ENCODE measurements around the gene CTSD.

CTSD gene

DNA sequence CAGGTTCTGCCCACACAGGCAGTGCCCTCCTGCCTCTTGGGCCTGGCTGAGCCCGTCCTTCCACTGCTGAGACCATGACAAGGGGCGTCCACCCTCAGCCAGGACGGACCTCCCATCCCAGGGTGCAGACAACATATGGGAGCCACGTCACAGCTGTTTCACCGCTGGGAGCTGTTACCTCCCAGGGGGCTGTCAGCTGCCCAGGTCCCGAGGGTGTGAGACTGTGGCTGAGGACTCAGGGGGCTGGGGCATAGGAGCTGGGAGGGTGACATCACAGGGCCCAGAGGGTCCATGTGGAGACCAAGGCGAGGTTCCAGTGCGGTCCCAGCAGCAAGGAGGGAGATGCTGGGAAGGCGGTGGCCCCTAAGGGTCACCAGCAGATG is 17.9 kb upstream of the CTSD start:
- no peak overlapping the region for H3K18ac ChIP-seq (ENCODE audit: low read length)
- H4K12ac ChIP-seq (ENCODE audit: low read depth, low read length) = no peak overlapping the region
- H3K23ac ChIP-seq (ENCODE audit: low read length) = no peak overlapping the region
- no peak overlapping the region for H3K4me2 ChIP-seq (ENCODE audit: low read length)
- H2BK120ac ChIP-seq (ENCODE audit: insufficient read depth, low read length, poor library complexity) = no peak overlapping the region
- no peak overlapping the region for H3K27ac ChIP-seq (ENCODE audit: low read depth, low read length)
- no peaks in the 10 kb centered on the region for H3K79me2 ChIP-seq (ENCODE audit: control insufficient read depth, insufficient read depth, low read length, poor library complexity)
- no peak overlapping the region for H2BK5ac ChIP-seq (ENCODE audit: low read depth, low read length, poor library complexity)
- H3K4me3 ChIP-seq (ENCODE audit: low read depth, low read length) = no peak overlapping the region
- H4K91ac ChIP-seq (ENCODE audit: low read depth, low read length) = no peak overlapping the region
- no peaks in the 10 kb centered on the region for H3K79me1 ChIP-seq (ENCODE audit: low read length)
- H3K4me1 ChIP-seq (ENCODE audit: control insufficient read depth in 1 of 2, insufficient read depth in 2 of 2, low read length in 2 of 2) = no peaks in the 10 kb centered on the region
- WGBS (ENCODE audit: extremely low coverage, insufficient coverage, insufficient read length) = no CpG with 5 or more reads among the region's 9 CpGs
- no peak overlapping the region for H2AK5ac ChIP-seq (ENCODE audit: low read length)
- no peak overlapping the region for H3K9ac ChIP-seq (ENCODE audit: low read length)
- peaks cover 8% of the 10 kb centered on the region for H3K9me3 ChIP-seq (ENCODE audit: insufficient read depth, low read depth, low read length)
- H3K36me3 ChIP-seq (ENCODE audit: control insufficient read depth in 1 of 2, insufficient read depth in 2 of 2, low read length in 2 of 2) = no peaks in the 10 kb centered on the region
- no peak overlapping the region for H4K8ac ChIP-seq (ENCODE audit: low read depth, low read length)
- no peak for DNase-seq
- H3K14ac ChIP-seq (ENCODE audit: low read length) = no peak overlapping the region
- no peaks in the 10 kb centered on the region for H3K27me3 ChIP-seq (ENCODE audit: insufficient read depth, low read length)
- no peak overlapping the region for H2AFZ ChIP-seq (ENCODE audit: insufficient read depth, low read length, poor library complexity)
- no peak overlapping the region for H3K4ac ChIP-seq (ENCODE audit: low read depth, low read length)
- H2BK12ac ChIP-seq (ENCODE audit: low read length) = no peak overlapping the region

DNA sequence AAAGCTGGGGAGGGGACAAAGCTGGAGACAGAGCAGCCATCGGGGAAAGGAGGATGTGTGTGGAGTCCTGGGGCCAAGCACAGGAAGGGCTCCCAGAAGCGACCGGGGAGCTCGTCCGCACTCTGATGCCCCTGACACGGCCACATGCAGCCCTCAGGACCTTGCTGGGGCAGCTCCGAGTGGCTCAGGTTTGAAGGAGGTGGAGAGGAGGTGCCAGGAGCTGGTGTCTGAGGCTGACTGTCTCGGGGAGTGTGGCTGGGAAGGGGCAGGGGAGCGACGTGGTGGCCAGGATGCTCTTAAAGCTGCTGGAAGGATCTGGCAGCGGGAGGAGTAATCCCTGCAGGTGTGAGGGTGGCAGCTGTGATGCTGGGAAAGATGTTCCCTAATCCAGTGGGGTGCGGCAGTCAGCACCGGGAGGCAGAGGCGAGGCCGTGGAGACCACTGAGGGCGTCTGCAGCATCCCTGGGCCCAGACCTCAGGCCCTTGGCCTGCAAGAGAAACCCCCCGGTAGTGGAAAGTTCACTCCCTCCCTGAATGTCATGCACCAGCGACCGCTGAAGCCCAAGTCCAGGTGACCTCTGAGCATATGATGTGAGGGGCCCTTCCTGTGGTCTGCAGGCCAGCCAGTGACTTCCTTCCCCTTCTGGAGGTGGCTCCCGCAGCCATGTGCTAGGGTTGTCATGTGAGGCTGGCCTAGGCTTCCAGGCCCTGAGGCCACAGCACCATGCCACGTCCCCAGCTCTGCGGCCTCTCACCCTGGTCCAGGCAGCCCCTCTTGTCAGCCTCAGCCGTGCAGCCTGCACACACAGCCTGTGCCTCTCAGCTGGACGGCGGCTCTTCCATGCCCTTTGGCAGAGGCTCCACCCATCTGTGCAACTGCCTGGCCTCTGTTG is 17.2 kb upstream of the CTSD start:
- H2AK5ac ChIP-seq (ENCODE audit: low read length) = no peak overlapping the region
- no peak overlapping the region for H2BK12ac ChIP-seq (ENCODE audit: low read length)
- no peak overlapping the region for H3K27ac ChIP-seq (ENCODE audit: low read depth, low read length)
- no peaks in the 10 kb centered on the region for H3K4me1 ChIP-seq (ENCODE audit: control insufficient read depth in 1 of 2, insufficient read depth in 2 of 2, low read length in 2 of 2)
- H3K14ac ChIP-seq (ENCODE audit: low read length) = no peak overlapping the region
- H4K12ac ChIP-seq (ENCODE audit: low read depth, low read length) = no peak overlapping the region
- H3K9ac ChIP-seq (ENCODE audit: low read length) = no peak overlapping the region
- H3K18ac ChIP-seq (ENCODE audit: low read length) = no peak overlapping the region
- no peak overlapping the region for H2BK120ac ChIP-seq (ENCODE audit: insufficient read depth, low read length, poor library complexity)
- no peak overlapping the region for H4K91ac ChIP-seq (ENCODE audit: low read depth, low read length)
- no peak overlapping the region for H3K4me2 ChIP-seq (ENCODE audit: low read length)
- DNase-seq = peak in 1 of 2 donors; percentile 20
- H2BK5ac ChIP-seq (ENCODE audit: low read depth, low read length, poor library complexity) = no peak overlapping the region
- H3K36me3 ChIP-seq (ENCODE audit: control insufficient read depth in 1 of 2, insufficient read depth in 2 of 2, low read length in 2 of 2) = no peaks in the 10 kb centered on the region
- no CpG with 5 or more reads among the region's 25 CpGs for WGBS (ENCODE audit: extremely low coverage, insufficient coverage, insufficient read length)
- no peak overlapping the region for H4K8ac ChIP-seq (ENCODE audit: low read depth, low read length)
- no peaks in the 10 kb centered on the region for H3K79me2 ChIP-seq (ENCODE audit: control insufficient read depth, insufficient read depth, low read length, poor library complexity)
- no peak overlapping the region for H3K4me3 ChIP-seq (ENCODE audit: low read depth, low read length)
- no peak overlapping the region for H2AFZ ChIP-seq (ENCODE audit: insufficient read depth, low read length, poor library complexity)
- H3K9me3 ChIP-seq (ENCODE audit: insufficient read depth, low read depth, low read length) = peaks cover 10% of the 10 kb centered on the region
- no peaks in the 10 kb centered on the region for H3K79me1 ChIP-seq (ENCODE audit: low read length)
- no peaks in the 10 kb centered on the region for H3K27me3 ChIP-seq (ENCODE audit: insufficient read depth, low read length)
- no peak overlapping the region for H3K23ac ChIP-seq (ENCODE audit: low read length)
- H3K4ac ChIP-seq (ENCODE audit: low read depth, low read length) = no peak overlapping the region

DNA sequence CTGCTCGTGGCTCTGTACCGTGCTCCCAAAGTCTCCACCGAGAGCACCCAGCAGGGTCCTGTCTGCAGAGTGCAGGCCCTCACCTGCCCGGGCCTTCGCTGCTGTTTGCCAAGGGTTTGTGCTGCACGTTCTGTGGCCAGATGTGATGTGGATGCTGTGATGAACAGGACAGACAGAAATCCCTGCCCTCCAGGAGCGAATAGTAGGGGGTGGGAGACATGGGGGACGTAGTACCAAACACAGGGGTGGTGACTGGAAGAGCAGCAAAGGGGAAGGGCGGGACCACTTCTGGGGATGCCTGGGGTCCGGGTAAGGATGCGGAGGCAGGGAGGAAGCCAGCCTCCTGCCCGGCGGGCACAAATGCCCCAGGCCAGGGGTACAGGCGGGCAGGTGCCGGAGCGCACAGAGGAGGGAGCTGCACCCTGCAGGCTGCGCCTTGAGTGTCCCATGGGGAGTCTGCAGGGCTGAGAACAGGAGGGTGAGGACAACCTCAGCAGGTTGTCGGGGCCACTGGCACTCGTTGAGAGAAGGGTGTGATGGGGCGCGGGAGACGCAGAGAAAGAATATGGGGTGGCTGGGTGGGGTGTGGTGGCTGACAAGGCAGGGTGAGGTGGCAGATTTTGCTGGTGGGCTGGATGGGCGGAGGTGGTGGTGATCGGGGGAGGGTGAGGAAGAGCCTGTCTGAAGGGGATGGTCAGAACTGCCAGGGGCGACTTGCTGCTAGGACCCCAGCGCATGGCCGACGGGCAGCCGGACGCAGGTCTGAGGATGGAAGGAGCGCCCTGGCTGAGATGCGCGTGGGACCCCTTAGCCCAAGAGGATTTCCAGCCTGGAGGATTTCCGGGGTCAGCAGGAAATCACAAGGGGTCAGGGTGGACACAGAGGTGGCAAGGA is 16.3 kb upstream of the CTSD start:
- H2BK120ac ChIP-seq (ENCODE audit: insufficient read depth, low read length, poor library complexity) = no peak overlapping the region
- no peaks in the 10 kb centered on the region for H3K79me2 ChIP-seq (ENCODE audit: control insufficient read depth, insufficient read depth, low read length, poor library complexity)
- peaks cover 10% of the 10 kb centered on the region for H3K9me3 ChIP-seq (ENCODE audit: insufficient read depth, low read depth, low read length)
- no peak overlapping the region for H3K23ac ChIP-seq (ENCODE audit: low read length)
- H3K18ac ChIP-seq (ENCODE audit: low read length) = no peak overlapping the region
- H3K4ac ChIP-seq (ENCODE audit: low read depth, low read length) = no peak overlapping the region
- DNase-seq = no peak
- H4K12ac ChIP-seq (ENCODE audit: low read depth, low read length) = no peak overlapping the region
- no peaks in the 10 kb centered on the region for H3K79me1 ChIP-seq (ENCODE audit: low read length)
- H3K4me3 ChIP-seq (ENCODE audit: low read depth, low read length) = no peak overlapping the region
- no peak overlapping the region for H2AK5ac ChIP-seq (ENCODE audit: low read length)
- no peak overlapping the region for H4K8ac ChIP-seq (ENCODE audit: low read depth, low read length)
- H3K36me3 ChIP-seq (ENCODE audit: control insufficient read depth in 1 of 2, insufficient read depth in 2 of 2, low read length in 2 of 2) = no peaks in the 10 kb centered on the region
- no peaks in the 10 kb centered on the region for H3K4me1 ChIP-seq (ENCODE audit: control insufficient read depth in 1 of 2, insufficient read depth in 2 of 2, low read length in 2 of 2)
- H4K91ac ChIP-seq (ENCODE audit: low read depth, low read length) = no peak overlapping the region
- H2BK12ac ChIP-seq (ENCODE audit: low read length) = no peak overlapping the region
- no CpG with 5 or more reads among the region's 34 CpGs for WGBS (ENCODE audit: extremely low coverage, insufficient coverage, insufficient read length)
- H3K4me2 ChIP-seq (ENCODE audit: low read length) = no peak overlapping the region
- H3K14ac ChIP-seq (ENCODE audit: low read length) = no peak overlapping the region
- H3K9ac ChIP-seq (ENCODE audit: low read length) = no peak overlapping the region
- no peak overlapping the region for H2BK5ac ChIP-seq (ENCODE audit: low read depth, low read length, poor library complexity)
- no peak overlapping the region for H2AFZ ChIP-seq (ENCODE audit: insufficient read depth, low read length, poor library complexity)
- H3K27ac ChIP-seq (ENCODE audit: low read depth, low read length) = no peak overlapping the region
- H3K27me3 ChIP-seq (ENCODE audit: insufficient read depth, low read length) = no peaks in the 10 kb centered on the region

DNA sequence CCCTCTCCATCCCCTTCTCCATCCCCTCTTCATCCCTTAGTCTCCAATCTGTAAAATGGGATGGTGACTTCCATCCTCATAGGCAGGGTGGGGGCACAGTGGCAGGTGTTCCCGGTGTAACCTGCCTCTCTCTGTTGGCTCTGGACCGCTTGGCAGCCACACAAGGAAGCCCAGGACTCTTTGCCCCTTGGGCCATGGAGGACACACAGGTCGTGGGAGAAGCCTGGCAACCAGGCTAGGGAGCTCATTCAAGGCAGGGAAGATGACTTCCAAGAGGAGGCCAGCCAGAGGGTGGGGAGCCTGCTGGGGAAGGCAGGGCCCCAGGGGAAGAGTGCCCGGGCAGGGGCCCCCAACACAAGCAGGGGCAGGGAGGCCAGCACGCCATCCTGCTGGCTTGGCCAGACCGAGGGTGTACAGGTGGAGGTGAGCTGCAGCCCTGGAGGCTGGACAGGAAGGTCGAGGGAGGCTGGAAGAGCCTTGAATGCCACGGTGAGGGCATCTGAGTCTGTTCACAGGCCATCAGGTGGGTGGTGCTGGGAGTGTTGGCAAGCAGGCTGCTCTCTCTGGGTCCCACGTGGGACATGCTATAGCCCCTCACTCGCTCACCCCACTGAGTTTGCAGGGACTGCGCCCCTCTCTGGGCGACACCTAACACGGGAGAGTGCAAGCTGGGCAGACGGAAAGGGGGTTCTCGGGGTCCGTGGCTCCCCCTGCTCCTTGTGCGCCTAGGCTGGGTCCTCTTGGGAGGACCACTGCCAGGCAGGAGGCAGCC is 15.5 kb upstream of the CTSD start:
- no peaks in the 10 kb centered on the region for H3K4me1 ChIP-seq (ENCODE audit: control insufficient read depth in 1 of 2, insufficient read depth in 2 of 2, low read length in 2 of 2)
- H2BK120ac ChIP-seq (ENCODE audit: insufficient read depth, low read length, poor library complexity) = no peak overlapping the region
- H3K79me1 ChIP-seq (ENCODE audit: low read length) = no peaks in the 10 kb centered on the region
- H4K8ac ChIP-seq (ENCODE audit: low read depth, low read length) = no peak overlapping the region
- no peak overlapping the region for H3K4me2 ChIP-seq (ENCODE audit: low read length)
- H3K18ac ChIP-seq (ENCODE audit: low read length) = no peak overlapping the region
- no peak for DNase-seq
- H3K4ac ChIP-seq (ENCODE audit: low read depth, low read length) = no peak overlapping the region
- H2BK5ac ChIP-seq (ENCODE audit: low read depth, low read length, poor library complexity) = no peak overlapping the region
- H3K9ac ChIP-seq (ENCODE audit: low read length) = no peak overlapping the region
- H3K27ac ChIP-seq (ENCODE audit: low read depth, low read length) = no peak overlapping the region
- no peak overlapping the region for H2BK12ac ChIP-seq (ENCODE audit: low read length)
- H3K36me3 ChIP-seq (ENCODE audit: control insufficient read depth in 1 of 2, insufficient read depth in 2 of 2, low read length in 2 of 2) = no peaks in the 10 kb centered on the region
- no peak overlapping the region for H2AFZ ChIP-seq (ENCODE audit: insufficient read depth, low read length, poor library complexity)
- H2AK5ac ChIP-seq (ENCODE audit: low read length) = no peak overlapping the region
- no peaks in the 10 kb centered on the region for H3K79me2 ChIP-seq (ENCODE audit: control insufficient read depth, insufficient read depth, low read length, poor library complexity)
- no peak overlapping the region for H4K12ac ChIP-seq (ENCODE audit: low read depth, low read length)
- H3K4me3 ChIP-seq (ENCODE audit: low read depth, low read length) = no peak overlapping the region
- H3K27me3 ChIP-seq (ENCODE audit: insufficient read depth, low read length) = no peaks in the 10 kb centered on the region
- no peak overlapping the region for H3K23ac ChIP-seq (ENCODE audit: low read length)
- peaks cover 13% of the 10 kb centered on the region for H3K9me3 ChIP-seq (ENCODE audit: insufficient read depth, low read depth, low read length)
- no peak overlapping the region for H4K91ac ChIP-seq (ENCODE audit: low read depth, low read length)
- no CpG with 5 or more reads among the region's 17 CpGs for WGBS (ENCODE audit: extremely low coverage, insufficient coverage, insufficient read length)
- H3K14ac ChIP-seq (ENCODE audit: low read length) = no peak overlapping the region
